LoVo (cell line): ENCODE measurements around the gene KIF13A.
A peak's percentile ranks its signal among the peaks of the same experiment; 100 is the strongest.
"Not testable (repeated sequence)": the region's sequence is repeated elsewhere in the genome, so short reads cannot be mapped to it uniquely, and the experiment has no call there.

Experiments
- DNase-seq: peaks from one replicate; pipeline ENCODE4 v3.0.0-alpha.2; 2016; ENCODE audit warnings: low spot score

Gene KIF13A

GRCh38 chr6:17932330-17932852, 55.0 kb downstream of the KIF13A start:
- DNase-seq, result no peak

GRCh38 chr6:17931227-17931626, 56.2 kb downstream of the KIF13A start:
- DNase-seq, result no peak

- no peak for DNase-seq
Measured at GRCh38 chr6:17930321-17930993, 57.0 kb downstream of the KIF13A start.

- DNase-seq, result no peak
Measured at GRCh38 chr6:17928514-17929430, 58.7 kb downstream of the KIF13A start.

- DNase-seq, result no peak
Measured at GRCh38 chr6:17927705-17928104, 59.7 kb downstream of the KIF13A start.

GRCh38 chr6:17923401-17923863, 64.0 kb downstream of the KIF13A start:
- DNase-seq, result no peak

GRCh38 chr6:17921454-17921853, 66.0 kb downstream of the KIF13A start:
- DNase-seq, result no peak

- DNase-seq, result no peak
Measured at GRCh38 chr6:17919496-17919895, 67.9 kb downstream of the KIF13A start.

GRCh38 chr6:17917837-17918763, 69.3 kb downstream of the KIF13A start:
- no peak for DNase-seq

GRCh38 chr6:17914651-17915050, 72.8 kb downstream of the KIF13A start:
- no peak for DNase-seq

- no peak for DNase-seq
Measured at GRCh38 chr6:17912521-17912920, 74.9 kb downstream of the KIF13A start.

- DNase-seq, result not testable (repeated sequence)
Measured at GRCh38 chr6:17911656-17912055, 75.8 kb downstream of the KIF13A start.

- no peak for DNase-seq
Measured at GRCh38 chr6:17910189-17910588, 77.2 kb downstream of the KIF13A start.

- DNase-seq, result no peak
Measured at GRCh38 chr6:17908831-17909230, 78.6 kb downstream of the KIF13A start.

GRCh38 chr6:17907406-17908229, 79.8 kb downstream of the KIF13A start:
- peak; percentile 58 for DNase-seq

GRCh38 chr6:17905611-17906592, 81.5 kb downstream of the KIF13A start:
- DNase-seq, result no peak

GRCh38 chr6:17904491-17905120, 82.8 kb downstream of the KIF13A start:
- DNase-seq, result no peak

GRCh38 chr6:17902974-17903373, 84.5 kb downstream of the KIF13A start:
- no peak for DNase-seq

GRCh38 chr6:17901493-17901892, 85.9 kb downstream of the KIF13A start:
- DNase-seq, result no peak
